Common myeloid progenitor, CD34-positive (primary cell): ENCODE results near the gene TRIM29.

Experiments
- CTCF ChIA-PET: fragments of 350-600 bp; sonication (Branson Sonifier 250); formaldehyde crosslinking; loops from one replicate; lab custom pipeline; 2021; ENCODE audit warnings: antibody characterized with exemption; lab: Charles Lee
- POLR2A ChIA-PET: fragments of 350-600 bp; sonication (Branson Sonifier 250); formaldehyde crosslinking; loops from one replicate; lab custom pipeline; 2021; ENCODE audit warnings: antibody characterized with exemption; lab: Charles Lee
- DNase-seq, 3 donors: peaks; one replicate each; pipeline versions ENCODE4 v3.0.0 to v3.0.0-alpha.2; 2013
- H3K27ac ChIP-seq, 2 experiments: 1 replicate in 1 of 2; 2 replicates in 1 of 2; pipeline ENCODE4 v1.7.0; 2013; ENCODE audit warnings: inconsistent platforms in 2 of 2, low read length in 2 of 2, mild to moderate bottlenecking in 2 of 2, low read depth in 1 of 2, moderate library complexity in 1 of 2; ENCODE audit not compliant: severe bottlenecking in 2 of 2, insufficient read depth in 1 of 2, poor library complexity in 1 of 2
- H3K27me3 ChIP-seq, 5 experiments: replicated peaks in 2 of 5; 1 replicate in 3 of 5; 2 replicates in 2 of 5; pipeline versions ENCODE4 v1.6.1 to v1.7.0; 2013; ENCODE audit warnings: low read length in 4 of 5, mild to moderate bottlenecking in 2 of 5, moderate library complexity in 2 of 5, inconsistent platforms in 1 of 5; ENCODE audit not compliant: insufficient read depth in 5 of 5, control insufficient read depth in 4 of 5
- H3K36me3 ChIP-seq, 4 experiments: 1 replicate in 2 of 4; 2 replicates in 2 of 4; pipeline versions ENCODE4 v1.6.1 to v1.7.0; 2013; ENCODE audit warnings: low read length in 3 of 4, control low read depth in 1 of 4, mild to moderate bottlenecking in 1 of 4; ENCODE audit not compliant: control insufficient read depth in 4 of 4, insufficient read depth in 4 of 4
- H3K4me1 ChIP-seq, 4 experiments: 1 replicate in 3 of 4; 2 replicates in 1 of 4; pipeline versions ENCODE4 v1.6.1 to v1.7.1; 2013; ENCODE audit warnings: low read length in 3 of 4, mild to moderate bottlenecking in 3 of 4, control low read depth in 1 of 4, inconsistent platforms in 1 of 4, moderate library complexity in 1 of 4; ENCODE audit not compliant: control insufficient read depth in 4 of 4, insufficient read depth in 4 of 4; ENCODE audit errors: control extremely low read depth in 1 of 4
- H3K4me3 ChIP-seq, 7 experiments: 1 replicate in 4 of 7; 2 replicates in 3 of 7; pipeline versions ENCODE4 v1.5.1 to v1.7.0; 2013; ENCODE audit warnings: mild to moderate bottlenecking in 7 of 7, low read length in 6 of 7, moderate library complexity in 6 of 7, inconsistent platforms in 2 of 7, low read depth in 2 of 7, control low read depth in 1 of 7; ENCODE audit not compliant: insufficient read depth in 4 of 7, control insufficient read depth in 1 of 7; ENCODE audit errors: extremely low read depth in 1 of 7
- H3K9me3 ChIP-seq, 5 experiments: 1 replicate in 4 of 5; 2 replicates in 1 of 5; pipeline versions ENCODE4 v1.6.1 to v1.7.1; 2013; ENCODE audit warnings: low read length in 4 of 5, mild to moderate bottlenecking in 2 of 5, inconsistent platforms in 1 of 5, low read depth in 1 of 5, moderate library complexity in 1 of 5; ENCODE audit not compliant: control insufficient read depth in 4 of 5, insufficient read depth in 2 of 5; ENCODE audit errors: control extremely low read depth in 1 of 5
- WGBS: methylation state at CpG from one replicate; pipeline ENCODE4 v1.1.5; 2013; ENCODE audit not compliant: insufficient coverage; 5-methylcytosine and 5-hydroxymethylcytosine counted together

TRIM29 gene

DNA sequence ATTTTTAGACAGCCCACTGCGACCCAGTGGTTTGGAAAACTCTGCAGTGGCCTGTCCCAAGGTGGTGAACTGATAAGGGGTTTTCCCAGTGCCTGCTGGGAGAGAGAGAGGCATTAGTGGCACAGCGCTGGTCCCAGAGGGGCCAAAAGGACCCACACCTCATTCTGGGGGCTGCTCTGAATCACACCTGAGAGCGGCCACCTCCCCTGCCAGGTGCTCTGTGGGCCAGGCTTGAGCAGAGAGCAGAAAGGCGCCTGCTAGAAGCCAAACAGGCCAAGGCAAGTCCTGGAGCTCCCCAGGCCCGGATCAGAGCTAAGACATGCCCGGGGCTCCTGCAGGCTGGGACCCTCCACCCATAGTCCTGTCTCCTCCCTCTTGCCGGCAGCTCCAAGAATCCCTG is 20.9 kb downstream of the TRIM29 start:
- DNase-seq: no peak
- Histone ChIP-seq H3K4me3 (no peak overlapping the region), H3K27ac (no peak overlapping the region), H3K4me1 (peaks cover 0 to 2% (median 0%) of the 10 kb centered on the region in 4 experiments), H3K36me3 (no peaks in the 10 kb centered on the region), H3K27me3 (peaks cover 0 to 8% (median 7%) of the 10 kb centered on the region in 5 experiments), H3K9me3 (no peaks in the 10 kb centered on the region)
- CTCF ChIA-PET: interaction anchor here (1.2 kb wide), 1 partner anchor 113 kb away, joined by 3 read pairs; no protein-coding TSS in a partner anchor
- POLR2A ChIA-PET: no interaction called here
- WGBS: 91% methylated on average over 6 of the region's 7 CpGs

DNA sequence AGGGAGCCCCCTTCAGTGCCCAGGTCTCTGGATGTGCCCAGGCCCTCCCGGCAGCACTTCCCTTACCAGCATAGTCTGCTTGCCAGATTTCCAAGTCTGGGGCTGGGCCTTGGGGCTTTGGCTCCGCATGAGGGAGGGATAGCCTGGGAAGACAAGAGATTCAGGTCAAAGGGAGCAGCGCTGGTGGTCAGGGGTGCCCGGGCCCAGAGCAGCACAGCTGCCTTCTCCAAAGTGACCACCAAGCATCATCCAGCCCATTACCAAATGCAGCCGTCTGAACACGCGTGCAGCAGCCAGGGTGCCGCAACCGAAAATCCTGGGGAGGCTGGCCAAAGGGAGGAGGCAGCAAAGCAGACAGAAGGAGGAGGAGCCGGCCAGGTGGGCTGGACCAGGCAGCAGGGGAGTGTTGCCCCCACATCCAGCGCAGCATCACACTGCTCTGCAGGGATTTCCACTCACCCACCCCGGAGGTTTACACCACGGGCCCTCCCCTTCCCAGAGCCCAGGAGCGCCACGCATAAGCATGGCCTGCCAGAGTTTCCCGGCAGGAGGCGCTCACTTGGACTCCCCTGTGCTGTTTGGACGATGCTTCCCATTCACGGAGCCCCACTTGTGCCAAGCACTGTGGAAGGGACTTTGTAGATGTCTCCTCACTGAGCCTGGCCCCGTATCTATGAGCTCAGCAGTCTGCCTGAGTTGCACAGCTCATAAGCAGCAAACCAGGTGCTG is 22.5 kb downstream of the TRIM29 start:
- peaks cover 0 to 2% (median 0%) of the 10 kb centered on the region in 4 experiments for H3K4me1 ChIP-seq
- no peaks in the 10 kb centered on the region for H3K36me3 ChIP-seq
- H3K9me3 ChIP-seq: no peaks in the 10 kb centered on the region
- H3K27ac ChIP-seq: no peak overlapping the region
- WGBS: 63% methylated on average over 13 of the region's 20 CpGs
- POLR2A ChIA-PET: no interaction called here
- DNase-seq: no peak
- H3K27me3 ChIP-seq: peaks cover 0 to 10% (median 7%) of the 10 kb centered on the region in 5 experiments
- CTCF ChIA-PET: interaction anchor here (1.2 kb wide), 1 partner anchor 114 kb away, joined by 3 read pairs; no protein-coding TSS in a partner anchor
- H3K4me3 ChIP-seq: no peak overlapping the region

DNA sequence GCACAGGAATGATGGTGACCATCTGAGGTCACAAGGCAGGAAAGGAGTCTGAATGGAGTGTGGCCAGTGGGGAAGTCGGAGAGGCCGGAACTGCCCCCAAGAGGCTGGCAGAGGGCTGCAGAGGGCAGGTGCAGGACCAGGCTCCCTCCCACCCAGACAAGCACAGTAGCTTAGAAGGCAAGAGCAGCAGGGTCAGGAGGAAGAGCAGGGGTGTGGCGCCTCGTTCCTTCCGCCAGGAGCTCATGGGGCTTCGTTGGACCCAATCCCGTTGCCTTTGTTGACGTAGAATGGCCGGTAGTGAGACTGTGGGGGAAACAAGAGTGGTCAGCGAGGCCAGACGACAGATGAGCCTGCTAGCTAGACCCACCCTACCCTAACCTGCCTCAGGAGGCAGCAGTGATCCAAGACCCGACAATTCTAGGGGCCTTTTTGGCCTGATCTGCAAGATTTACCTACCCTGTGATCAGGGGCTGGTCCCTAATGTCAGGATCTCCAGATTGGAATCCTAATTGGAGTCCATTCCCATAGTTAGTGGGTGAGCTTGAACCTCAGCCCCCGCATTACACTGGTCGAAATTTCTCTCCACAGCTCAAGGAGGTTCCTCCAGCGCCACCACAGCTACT is 25.6 kb downstream of the TRIM29 start:
- 88% methylated on average over 15 of the region's 15 CpGs for WGBS

DNA sequence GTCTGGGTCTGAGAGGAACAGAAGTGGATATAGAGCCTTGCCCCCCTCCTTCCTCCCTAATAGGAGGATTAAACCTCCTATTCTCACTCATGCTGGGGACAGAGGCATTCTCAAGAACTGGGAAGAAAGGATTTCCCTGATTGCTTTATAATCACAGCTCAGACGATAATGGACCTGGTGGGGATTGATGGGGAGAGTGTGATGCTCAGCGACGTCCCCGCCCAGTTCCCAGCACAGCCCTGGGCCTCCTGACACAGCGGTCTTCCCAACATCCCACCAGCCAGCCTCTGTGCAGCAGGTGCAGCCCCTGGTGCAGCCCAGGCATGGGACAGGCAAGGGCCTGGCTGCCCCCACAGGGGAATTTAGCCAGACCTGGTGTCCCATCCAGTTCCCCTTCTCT is 28.4 kb downstream of the TRIM29 start:
- Histone ChIP-seq H3K4me3 (no peak overlapping the region), H3K27me3 (peaks cover 0 to 17% (median 5%) of the 10 kb centered on the region in 5 experiments), H3K36me3 (no peaks in the 10 kb centered on the region), H3K4me1 (no peaks in the 10 kb centered on the region), H3K27ac (no peak overlapping the region), H3K9me3 (no peaks in the 10 kb centered on the region)
- ChIA-PET CTCF (interaction anchor here (1.1 to 5.7 kb wide), 9 partner anchors 9 to 468 kb away, joined by 4 to 45 read pairs (median 5); no protein-coding TSS in a partner anchor), POLR2A (no interaction called here)
- no peak for DNase-seq
- WGBS: 94% methylated on average over 2 of the region's 5 CpGs

More for the DNA sequence above, 25.6 kb downstream of the TRIM29 start:
- no peaks in the 10 kb centered on the region for H3K4me1 ChIP-seq
- H3K27me3 ChIP-seq: peaks cover 0 to 10% (median 5%) of the 10 kb centered on the region in 5 experiments
- DNase-seq: no peak
- POLR2A ChIA-PET: no interaction called here
- no peak overlapping the region for H3K4me3 ChIP-seq
- no peak overlapping the region for H3K27ac ChIP-seq
- H3K9me3 ChIP-seq: no peaks in the 10 kb centered on the region
- no peaks in the 10 kb centered on the region for H3K36me3 ChIP-seq
- CTCF ChIA-PET: interaction anchor here (0.7 to 1.6 kb wide), 4 partner anchors 9 to 438 kb away, joined by 3 to 6 read pairs (median 4); no protein-coding TSS in a partner anchor

DNA sequence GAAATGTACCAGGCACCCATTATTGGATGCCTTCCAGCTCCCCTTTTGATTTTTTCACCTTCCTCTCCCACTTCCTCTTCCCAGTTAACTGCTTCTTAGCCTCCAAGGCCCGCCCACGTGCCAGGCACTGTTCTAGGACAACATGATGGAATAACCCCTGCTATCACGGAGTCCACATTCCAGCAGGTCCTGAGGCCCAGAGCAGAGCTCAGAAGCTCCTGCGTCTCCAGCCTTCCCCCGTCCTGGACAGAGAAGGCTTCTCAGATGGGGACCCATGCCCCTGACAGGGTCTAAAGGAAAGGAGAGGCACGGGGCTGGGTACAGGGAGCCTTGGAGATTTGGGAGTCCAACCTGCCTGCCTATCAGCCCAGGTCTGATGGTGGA is 29.1 kb downstream of the TRIM29 start:
- ChIA-PET POLR2A (no interaction called here), CTCF (interaction anchor here (0.7 to 5.7 kb wide), 29 partner anchors 8 to 626 kb away, joined by 3 to 45 read pairs (median 4); no protein-coding TSS in a partner anchor)
- DNase-seq: no peak
- H3K27ac ChIP-seq: no peak overlapping the region
- WGBS: 55% methylated on average over 5 of the region's 6 CpGs
- H3K4me3 ChIP-seq: no peak overlapping the region
- H3K4me1 ChIP-seq: no peaks in the 10 kb centered on the region
- H3K36me3 ChIP-seq: no peaks in the 10 kb centered on the region
- H3K27me3 ChIP-seq: peaks cover 0 to 17% (median 1%) of the 10 kb centered on the region in 5 experiments
- H3K9me3 ChIP-seq: no peaks in the 10 kb centered on the region

DNA sequence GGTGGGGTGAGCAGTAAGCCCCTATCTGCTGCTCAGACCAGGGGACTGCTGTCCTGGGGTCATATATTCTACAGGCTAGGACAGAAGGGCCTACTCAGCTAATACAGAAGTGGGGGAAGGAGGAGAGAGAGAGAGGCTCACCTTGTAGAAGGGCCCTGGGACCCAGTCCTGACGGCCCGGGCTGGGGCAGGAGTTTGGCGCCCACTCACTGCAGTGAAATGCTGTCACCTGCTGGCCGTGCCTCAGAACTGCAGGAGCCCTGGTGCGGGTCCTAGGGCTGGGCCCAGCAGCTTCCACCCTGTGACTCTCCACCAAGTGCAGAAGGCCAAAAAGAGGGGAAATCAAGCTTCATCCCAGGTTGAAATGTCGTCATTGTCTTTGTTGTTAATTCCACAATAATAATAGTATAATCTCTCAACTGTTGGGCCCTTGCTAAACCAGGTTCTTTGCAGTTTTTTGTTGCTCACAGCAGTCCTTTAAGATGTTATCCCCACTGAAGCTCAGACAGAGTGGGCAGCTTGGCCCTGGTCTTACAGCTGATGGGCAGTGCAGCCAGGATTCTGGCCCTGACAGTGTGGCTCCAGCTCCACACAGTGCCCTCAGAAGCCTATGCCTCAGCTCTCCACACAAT is 29.6 kb downstream of the TRIM29 start:
- no peaks in the 10 kb centered on the region for H3K9me3 ChIP-seq
- ChIA-PET CTCF (interaction anchor here (0.7 to 5.7 kb wide), 33 partner anchors 8 to 628 kb away, joined by 3 to 45 read pairs (median 4); no protein-coding TSS in a partner anchor), POLR2A (no interaction called here)
- no peaks in the 10 kb centered on the region for H3K36me3 ChIP-seq
- H3K27me3 ChIP-seq: peaks cover 0 to 17% (median 0%) of the 10 kb centered on the region in 5 experiments
- DNase-seq: peak; percentile 40 to 66 (median 65)
- H3K4me1 ChIP-seq: no peaks in the 10 kb centered on the region
- WGBS: 5% methylated on average over 4 of the region's 6 CpGs
- H3K4me3 ChIP-seq: no peak overlapping the region
- no peak overlapping the region for H3K27ac ChIP-seq
